Liver (tissue), 9 donors: ENCODE data around the gene INTS6L. TPM values are rescaled to one million over a fixed set of nuclear protein-coding genes. Genes with fewer than 3 reads are reported as not detected.

Experiments used
- DNase-seq: peaks from one replicate; pipeline ENCODE4 v3.0.0-alpha.2; 2017; ENCODE audit warnings: low spot score
- H3K27ac ChIP-seq, 2 donors: one replicate each; pipeline ENCODE4 v1.7.0; 2013; ENCODE audit warnings: inconsistent platforms in 2 of 2, low read length in 2 of 2, control low read depth in 1 of 2, low read depth in 1 of 2, mild to moderate bottlenecking in 1 of 2
- H3K27me3 ChIP-seq, 4 donors: one replicate each; pipeline versions ENCODE4 v1.6.1 to v1.7.0; 2013; ENCODE audit warnings: low read length in 3 of 4, inconsistent platforms in 1 of 4, mild to moderate bottlenecking in 1 of 4, moderate library complexity in 1 of 4; ENCODE audit not compliant: control insufficient read depth in 4 of 4, insufficient read depth in 4 of 4
- H3K36me3 ChIP-seq, 4 donors: one replicate each; pipeline versions ENCODE4 v1.6.1 to v1.7.0; 2013; ENCODE audit warnings: low read length in 3 of 4, mild to moderate bottlenecking in 3 of 4, low read depth in 1 of 4, moderate library complexity in 1 of 4; ENCODE audit not compliant: control insufficient read depth in 4 of 4, insufficient read depth in 3 of 4
- H3K4me1 ChIP-seq, 4 donors: one replicate each; pipeline versions ENCODE4 v1.6.1 to v1.7.0; 2013; ENCODE audit warnings: low read length in 3 of 4, mild to moderate bottlenecking in 3 of 4, moderate library complexity in 1 of 4; ENCODE audit not compliant: control insufficient read depth in 4 of 4, insufficient read depth in 4 of 4
- H3K4me3 ChIP-seq, 3 donors: one replicate each; pipeline versions ENCODE4 v1.6.1 to v1.7.0; 2013; ENCODE audit warnings: low read length in 3 of 3, control low read depth in 1 of 3, low read depth in 1 of 3, mild to moderate bottlenecking in 1 of 3
- H3K9ac ChIP-seq, 2 donors: one replicate each; pipeline ENCODE4 v1.7.0; 2013; ENCODE audit warnings: low read length in 2 of 2, mild to moderate bottlenecking in 2 of 2, moderate library complexity in 2 of 2, control low read depth in 1 of 2, low read depth in 1 of 2
- H3K9me3 ChIP-seq, 4 donors: one replicate each; pipeline versions ENCODE4 v1.6.1 to v1.7.0; 2013; ENCODE audit warnings: low read length in 3 of 4; ENCODE audit not compliant: control insufficient read depth in 4 of 4
- EGR1 ChIP-seq, 2 donors: IDR thresholded peaks; 2 replicates each; pipeline ENCODE4 v1.6.1; 2016 to 2018; ENCODE audit warnings: antibody characterized with exemption in 2 of 2, low read depth in 2 of 2
- FOXA1 ChIP-seq: IDR thresholded peaks from 2 replicates; pipeline ENCODE4 v1.6.1; 2016; ENCODE audit warnings: antibody characterized with exemption
- FOXA2 ChIP-seq: IDR thresholded peaks from 2 replicates; pipeline ENCODE4 v1.6.1; 2016; ENCODE audit warnings: antibody characterized with exemption
- GABPA ChIP-seq, 2 donors: IDR thresholded peaks in 1 of 2; conservative IDR thresholded peaks in 1 of 2; 2 replicates each; pipeline ENCODE4 v1.6.1; 2016; ENCODE audit warnings: antibody characterized with exemption in 2 of 2, mild to moderate bottlenecking in 1 of 2, moderate library complexity in 1 of 2
- HNF4G ChIP-seq: IDR thresholded peaks from 2 replicates; pipeline ENCODE4 v1.6.1; 2016; ENCODE audit warnings: antibody characterized with exemption
- JUND ChIP-seq, 2 donors: IDR thresholded peaks; 2 replicates each; pipeline ENCODE4 v1.6.1; 2016; ENCODE audit warnings: antibody characterized with exemption in 2 of 2
- MAX ChIP-seq: IDR thresholded peaks from 2 replicates; pipeline ENCODE4 v1.6.1; 2016; ENCODE audit warnings: antibody characterized with exemption
- NR2F2 ChIP-seq: IDR thresholded peaks from 2 replicates; pipeline ENCODE4 v1.6.1; 2016; ENCODE audit warnings: antibody characterized with exemption
- RAD21 ChIP-seq, 2 donors: IDR thresholded peaks; 2 replicates each; pipeline ENCODE4 v1.6.1; 2016; ENCODE audit warnings: antibody characterized with exemption in 2 of 2, mild to moderate bottlenecking in 2 of 2
- REST ChIP-seq: IDR thresholded peaks from 2 replicates; pipeline ENCODE4 v1.6.1; 2016; ENCODE audit warnings: antibody characterized with exemption, mild to moderate bottlenecking
- RXRA ChIP-seq, 2 donors: IDR thresholded peaks; 2 replicates each; pipeline ENCODE4 v1.6.1; 2017 to 2018; ENCODE audit warnings: antibody characterized with exemption in 2 of 2, mild to moderate bottlenecking in 1 of 2
- SP1 ChIP-seq: IDR thresholded peaks from 2 replicates; pipeline ENCODE4 v1.6.1; 2018; ENCODE audit warnings: antibody characterized with exemption, mild to moderate bottlenecking
- TAF1 ChIP-seq: conservative IDR thresholded peaks from 2 replicates; pipeline ENCODE4 v1.6.1; 2016; ENCODE audit warnings: antibody characterized with exemption, mild to moderate bottlenecking
- YY1 ChIP-seq: IDR thresholded peaks from 2 replicates; pipeline ENCODE4 v1.6.1; 2016; ENCODE audit warnings: antibody characterized with exemption, mild to moderate bottlenecking
- ZBTB33 ChIP-seq: IDR thresholded peaks from 2 replicates; pipeline ENCODE4 v1.6.1; 2016; ENCODE audit warnings: antibody characterized with exemption
- WGBS: extraction: QIAGEN DNeasy Blood & Tissue Kit; methylation state at CpG from one replicate; pipeline ENCODE4 v1.1.7; 2013; 5-methylcytosine and 5-hydroxymethylcytosine counted together
- polyA plus RNA-seq, 2 donors: library from polyadenylated mRNA; stranded (reverse) in 1 of 2; unstranded in 1 of 2; fragments of 200-250 nt in 1 of 2; fragments of >200 nt in 1 of 2; fragmentation: Nextera tagmentation in 1 of 2; extraction: Ambion mirVana in 1 of 2; gene quantifications; one replicate each; pipeline versions ENCODE4 v1.2.1 to v1.2.3, GENCODE V29; 2013 to 2015
- total RNA-seq, 2 donors: library from RNA; depleted of rRNA; stranded (reverse); fragments of >200 nt; gene quantifications; one replicate each; pipeline ENCODE4 v1.2.3, GENCODE V29; 2014
- TF ChIP-seq, protein P1 (sequence below): fragments of 150-350 bp; IDR thresholded peaks from 2 replicates; pipeline ENCODE4 v1.5.1; 2017; ENCODE audit warnings: improper control_type of control experiment, low read depth, low read length; ENCODE audit not compliant: missing input control
- donor health status: healthy.
- donor health status: healthy.
- donor health status: healthy.
- donor health status: healthy.
- donor health status: healthy.

Gene INTS6L
- total RNA-seq: 1 to 10 TPM; 1.9 to 8.2 TPM
- polyA plus RNA-seq: under 1 TPM; 0.49 to 0.50 TPM

GRCh38 chrX:135520553-135521404, at the start of gene INTS6L:
Gene INTS6L, plus strand, starts transcription at chrX:135520660. Its CDS starts 333 bp downstream, at chrX:135520993.
- peak; percentile 81 for DNase-seq
- Histone ChIP-seq H3K36me3 (no peaks in the 10 kb centered on the region), H3K27ac (peak within 1 kb of the TSS; percentile 76 to 82), H3K4me3 (peak within 1 kb of the TSS in 2 of 3 donors; percentile 33 to 50), H3K27me3 (peaks cover 0 to 3% (median 0%) of the 10 kb centered on the region in 4 donors), H3K4me1 (peaks cover 0 to 3% (median 0%) of the 10 kb centered on the region in 4 donors), H3K9me3 (no peaks in the 10 kb centered on the region), H3K9ac (peak within 1 kb of the TSS in 1 of 2 donors; percentile 36)
- 4% methylated on average over 49 of the region's 50 CpGs for WGBS
- TF ChIP-seq FOXA1 (no peak), TAF1 (peak; percentile 79)

- Histone ChIP-seq H3K36me3 (no peaks in the 10 kb centered on the region), H3K9ac (no peak overlapping the region), H3K9me3 (no peaks in the 10 kb centered on the region), H3K4me3 (no peak overlapping the region), H3K27ac (no peak overlapping the region), H3K4me1 (no peaks in the 10 kb centered on the region), H3K27me3 (peaks cover 0 to 3% (median 0%) of the 10 kb centered on the region in 4 donors)
- WGBS: 82% methylated on average over 3 of the region's 3 CpGs
- no peak for DNase-seq
- TF ChIP-seq FOXA2: no peak
- no peak for TF ChIP-seq GABPA (IDR thresholded peaks at IDR 0.05 in 1 of 2, conservative IDR thresholded peaks at IDR 0.05 in 1 of 2)
- no peak for TF ChIP-seq NR2F2
- TF ChIP-seq TAF1: no peak
- TF ChIP-seq HNF4G: no peak
- no peak for TF ChIP-seq RAD21 (IDR thresholded peaks at IDR 0.05)
- TF ChIP-seq MAX: no peak
- no peak for TF ChIP-seq ZBTB33
- TF ChIP-seq, protein P1, sequence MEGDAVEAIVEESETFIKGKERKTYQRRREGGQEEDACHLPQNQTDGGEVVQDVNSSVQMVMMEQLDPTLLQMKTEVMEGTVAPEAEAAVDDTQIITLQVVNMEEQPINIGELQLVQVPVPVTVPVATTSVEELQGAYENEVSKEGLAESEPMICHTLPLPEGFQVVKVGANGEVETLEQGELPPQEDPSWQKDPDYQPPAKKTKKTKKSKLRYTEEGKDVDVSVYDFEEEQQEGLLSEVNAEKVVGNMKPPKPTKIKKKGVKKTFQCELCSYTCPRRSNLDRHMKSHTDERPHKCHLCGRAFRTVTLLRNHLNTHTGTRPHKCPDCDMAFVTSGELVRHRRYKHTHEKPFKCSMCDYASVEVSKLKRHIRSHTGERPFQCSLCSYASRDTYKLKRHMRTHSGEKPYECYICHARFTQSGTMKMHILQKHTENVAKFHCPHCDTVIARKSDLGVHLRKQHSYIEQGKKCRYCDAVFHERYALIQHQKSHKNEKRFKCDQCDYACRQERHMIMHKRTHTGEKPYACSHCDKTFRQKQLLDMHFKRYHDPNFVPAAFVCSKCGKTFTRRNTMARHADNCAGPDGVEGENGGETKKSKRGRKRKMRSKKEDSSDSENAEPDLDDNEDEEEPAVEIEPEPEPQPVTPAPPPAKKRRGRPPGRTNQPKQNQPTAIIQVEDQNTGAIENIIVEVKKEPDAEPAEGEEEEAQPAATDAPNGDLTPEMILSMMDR: no peak
- TF ChIP-seq RXRA (IDR thresholded peaks at IDR 0.05): no peak
- TF ChIP-seq EGR1 (IDR thresholded peaks at IDR 0.05; ENCODE audit: low read depth in 2 of 2): no peak
- TF ChIP-seq REST: no peak
- TF ChIP-seq JUND (IDR thresholded peaks at IDR 0.05): no peak
- TF ChIP-seq FOXA1: no peak
- no peak for TF ChIP-seq SP1
- no peak for TF ChIP-seq YY1
Measured at GRCh38 chrX:135476378-135476777, 44.1 kb upstream of the INTS6L start.
